Bronchial epithelial cell (primary cell): ENCODE results near the gene AARS1. TPM values are rescaled to one million over a fixed set of nuclear protein-coding genes. Genes with fewer than 3 reads are reported as not detected.
A peak's percentile ranks its signal among the peaks of the same experiment; 100 is the strongest.
"Not testable (repeated sequence)": the region's sequence is repeated elsewhere in the genome, so short reads cannot be mapped to it uniquely, and the experiment has no call there.

Experiments
- DNase-seq: peaks from one replicate; pipeline ENCODE4 v3.0.0-alpha.2; 2010; ENCODE audit warnings: low read depth
- FAIRE-seq: peaks from 2 replicates; lab custom pipeline; 2011; peaks lifted over from hg19 to GRCh38; lab: Jason Lieb, UNC
- H3K27me3 ChIP-seq: 2 replicates; pipeline ENCODE4 v1.5.1; 2011; ENCODE audit warnings: low read length; ENCODE audit not compliant: control insufficient read depth, insufficient read depth
- H3K36me3 ChIP-seq: 2 replicates; pipeline ENCODE4 v1.5.1; 2011; ENCODE audit warnings: low read length; ENCODE audit not compliant: control insufficient read depth, insufficient read depth
- H3K4me3 ChIP-seq: 2 replicates; pipeline ENCODE4 v1.5.1; 2011; ENCODE audit warnings: mild to moderate bottlenecking, low read depth, low read length, control low read depth
- CTCF ChIP-seq: IDR thresholded peaks from 2 replicates; pipeline ENCODE4 v1.5.1; 2011; ENCODE audit warnings: mild to moderate bottlenecking, moderate library complexity, low read length, control low read depth, inconsistent platforms; ENCODE audit not compliant: insufficient read depth, severe bottlenecking
- total RNA-seq: library from RNA; depleted of rRNA; stranded (reverse); fragments of >200 nt; gene quantifications from 2 replicates; pipeline ENCODE4 v1.2.1, GENCODE V29; 2014

AARS1 gene
- total RNA-seq, 1 donor from 2014 or later: 338 TPM

- peak; percentile 33 for DNase-seq
- peak; percentile 61 for TF ChIP-seq CTCF
- Histone ChIP-seq H3K36me3 (peaks cover 48% of the 10 kb centered on the region), H3K27me3 (no peaks in the 10 kb centered on the region), H3K4me3 (no peak overlapping the region)
- no peak for FAIRE-seq
These were observed 35.8 kb downstream of the AARS1 start for GRCh38 chr16:70253291-70254106.

DNA sequence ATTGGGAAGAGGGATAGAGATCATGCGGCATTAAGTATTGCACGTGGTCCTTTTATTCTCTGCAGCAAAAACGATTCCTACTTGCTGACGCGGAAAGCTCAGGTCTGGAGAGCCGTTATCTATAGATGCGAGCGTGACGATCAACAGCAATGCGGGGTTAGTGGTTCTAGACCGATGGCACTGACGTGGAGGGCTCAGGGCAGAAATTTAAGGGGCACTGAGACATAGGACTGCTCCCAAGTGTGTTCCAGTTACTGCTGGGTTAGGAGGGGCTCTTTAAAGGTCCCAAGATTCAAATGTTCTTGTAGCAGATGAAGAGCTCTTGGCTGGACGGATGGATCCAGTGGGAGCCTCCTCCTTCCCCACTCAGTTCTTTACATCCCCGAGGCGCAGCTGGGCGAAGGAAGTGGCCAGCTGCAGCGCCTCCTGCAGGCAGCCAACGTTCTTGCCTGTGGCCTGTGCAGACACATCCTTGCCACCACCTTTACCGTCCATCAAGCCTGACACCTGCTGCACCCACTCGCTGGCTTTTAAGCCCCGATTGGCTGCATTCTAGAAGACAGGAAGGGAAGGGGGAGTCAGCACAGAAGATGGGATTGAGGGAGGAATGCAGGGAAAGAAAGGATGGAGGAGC lies 36.8 kb downstream of the AARS1 start:
- H3K27me3 ChIP-seq: no peaks in the 10 kb centered on the region
- peaks cover 40% of the 10 kb centered on the region for H3K36me3 ChIP-seq
- TF ChIP-seq CTCF: peak; percentile 86
- FAIRE-seq (no peak), DNase-seq (no peak)
- no peak overlapping the region for H3K4me3 ChIP-seq

DNA sequence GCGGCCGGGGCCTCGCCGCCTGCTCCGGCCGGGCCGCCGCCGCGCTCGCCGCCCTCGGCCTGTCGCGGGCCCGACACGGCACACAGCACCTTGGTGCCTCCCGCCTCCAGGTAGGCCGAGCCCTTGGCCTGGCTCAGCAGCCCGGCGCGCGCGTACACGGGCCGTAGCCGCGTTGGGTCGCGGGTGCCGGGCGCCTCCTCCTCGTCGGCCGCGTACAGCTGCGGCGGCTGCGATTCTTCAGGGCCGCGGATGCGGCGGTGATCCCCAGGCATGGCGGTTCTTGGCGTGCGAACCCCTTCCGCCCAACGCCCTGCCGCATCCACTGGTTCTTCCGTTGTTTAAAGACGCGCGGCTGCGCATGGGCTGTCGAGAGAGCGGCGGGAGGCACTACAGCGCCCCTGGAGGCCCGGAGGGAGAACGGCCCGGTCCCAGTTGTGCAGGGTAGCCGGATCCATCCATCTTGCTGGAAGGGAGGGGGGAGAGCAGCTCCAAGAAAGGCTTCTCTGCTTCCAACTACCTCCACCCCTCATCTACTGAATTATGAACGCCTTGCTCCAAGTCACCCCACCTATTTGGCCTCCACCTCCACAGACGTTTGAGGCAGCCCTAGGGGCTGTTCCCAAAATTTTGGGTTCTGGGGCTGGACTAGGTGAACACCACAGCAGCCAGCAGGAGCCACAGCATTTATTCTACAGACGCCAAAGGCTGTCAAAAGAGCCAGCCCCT lies 37.5 kb downstream of the AARS1 start, which contains the start of gene EXOSC6:
Gene EXOSC6, minus strand, starts transcription at position 312 of the 726 bp plus-strand sequence. Its CDS starts 40 bp downstream, at position 272.
- peak; percentile 82 for DNase-seq
- FAIRE-seq: no peak
- H3K27me3 ChIP-seq: no peaks in the 10 kb centered on the region
- H3K4me3 ChIP-seq: peak within 1 kb of the TSS; percentile 61
- peak; percentile 89 for TF ChIP-seq CTCF
- peaks cover 36% of the 10 kb centered on the region for H3K36me3 ChIP-seq

GRCh38 chr16:70250748-70251628 lies 38.3 kb downstream of the AARS1 start:
- TF ChIP-seq CTCF: no peak
- FAIRE-seq: no peak
- Histone ChIP-seq H3K36me3 (peaks cover 30% of the 10 kb centered on the region), H3K27me3 (no peaks in the 10 kb centered on the region), H3K4me3 (peak overlapping the region; percentile 61)
- DNase-seq: peak; percentile 31

DNA sequence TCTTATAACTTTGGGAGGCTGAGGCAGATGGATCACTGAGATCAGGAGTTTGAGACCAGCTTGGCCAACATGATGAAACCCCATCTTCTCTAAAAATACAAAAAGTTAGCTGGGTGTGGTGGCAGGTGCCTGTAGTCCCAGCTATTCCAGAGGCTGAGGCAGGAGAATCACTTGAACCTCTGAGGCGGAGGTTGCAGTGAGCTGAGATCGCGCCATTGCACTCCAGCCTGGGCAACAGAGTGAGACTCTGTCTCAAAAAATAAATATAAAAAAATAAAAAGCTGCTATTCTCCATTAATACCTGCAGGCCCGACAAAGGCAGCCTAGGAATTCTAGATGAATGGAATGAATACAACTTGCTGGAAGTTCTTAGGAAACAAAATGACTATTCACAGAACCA lies 39.6 kb downstream of the AARS1 start:
- not testable (repeated sequence) for FAIRE-seq, H3K27me3 ChIP-seq, H3K4me3 ChIP-seq, DNase-seq
- peaks cover 22% of the 10 kb centered on the region for H3K36me3 ChIP-seq

DNA sequence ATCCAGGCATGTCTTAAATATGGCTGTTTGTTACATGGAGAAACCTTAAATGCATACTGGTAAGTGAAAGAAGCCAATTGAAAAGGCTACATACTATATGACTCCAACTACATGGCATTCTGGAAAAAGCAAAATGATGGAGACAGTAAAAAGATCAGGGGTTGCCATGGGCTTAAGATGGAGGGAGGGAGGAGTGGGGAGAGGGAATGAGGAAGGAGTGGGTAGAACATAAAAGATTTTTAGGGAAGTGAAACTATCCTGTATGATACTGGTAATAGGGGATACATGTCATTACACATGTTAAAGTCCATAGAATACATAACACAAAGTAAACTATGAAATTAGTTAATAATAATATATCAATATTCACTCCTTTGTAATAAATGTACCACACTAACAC lies 50.5 kb downstream of the AARS1 start:
- not testable (repeated sequence) for FAIRE-seq

GRCh38 chr16:70231831-70232230 lies 57.5 kb downstream of the AARS1 start:
- H3K4me3 ChIP-seq, DNase-seq, H3K36me3 ChIP-seq, H3K27me3 ChIP-seq, FAIRE-seq: not testable (repeated sequence)

More for the DNA sequence above, 50.5 kb downstream of the AARS1 start:
- not testable (repeated sequence) for H3K4me3 ChIP-seq, H3K36me3 ChIP-seq, H3K27me3 ChIP-seq, DNase-seq

- not testable (repeated sequence) for H3K27me3 ChIP-seq, DNase-seq, H3K4me3 ChIP-seq, FAIRE-seq, H3K36me3 ChIP-seq
These were observed 63.3 kb downstream of the AARS1 start for GRCh38 chr16:70226024-70226423.

DNA sequence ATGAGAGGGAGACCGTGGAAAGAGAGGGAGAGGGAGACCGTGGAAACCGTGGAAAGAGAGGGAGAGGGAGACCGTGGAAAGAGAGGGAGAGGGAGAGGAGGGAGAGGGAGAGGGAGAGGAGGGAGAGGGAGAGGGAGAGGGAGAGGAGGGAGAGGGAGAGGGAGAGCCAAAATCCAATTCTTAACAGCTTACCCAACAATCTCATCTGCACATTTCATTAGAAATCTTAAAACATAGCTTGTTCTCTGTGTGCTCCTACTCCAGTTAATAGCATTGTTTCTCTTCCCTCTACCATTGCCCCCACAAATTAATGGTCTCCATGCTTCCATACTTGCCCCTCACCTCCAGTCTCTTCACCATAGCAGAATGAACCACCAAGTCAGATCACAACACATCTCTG lies 63.9 kb downstream of the AARS1 start:
- not testable (repeated sequence) for H3K27me3 ChIP-seq, H3K36me3 ChIP-seq, DNase-seq, H3K4me3 ChIP-seq, FAIRE-seq
